A673 (cell line): ENCODE results near the gene QDPR.

Experiments used
- CTCF ChIP-seq: fragments of 300-800, 200-600 bp; sonication (generic); conservative IDR thresholded peaks from 2 replicates; pipeline ENCODE4 v1.5.1; 2017; ENCODE audit warnings: low read depth, mild to moderate bottlenecking, antibody characterized with exemption, low read length, moderate library complexity, mixed read lengths
- EZH2 ChIP-seq: fragments of 200-600 bp; sonication (generic); IDR thresholded peaks from 2 replicates; pipeline ENCODE4 v1.6.1; 2017; ENCODE audit warnings: borderline replicate concordance, low read depth, mild to moderate bottlenecking, mixed read lengths, antibody characterized with exemption, low read length; ENCODE audit not compliant: poor library complexity, severe bottlenecking

GRCh38 chr4:17450269-17450804, 61.6 kb downstream of the QDPR start:
- TF ChIP-seq CTCF (no peak), EZH2 (no peak)
